A549 treated with CpdA at 1 μM for 4 hours (cell line): Measurements from ENCODE around the gene PCARE. TPM values are rescaled to one million over a fixed set of nuclear protein-coding genes. Genes with fewer than 3 reads are reported as not detected.

ENCODE experiments used
- total RNA-seq: library from RNA; stranded (reverse); fragments of 200-300 nt; extraction: Qiagen RNA extraction; gene quantifications from 5 replicates; pipeline ENCODE4 v1.2.3, GENCODE V29; 2022; ENCODE audit warnings: low read depth

PCARE gene
- total RNA-seq = not detected in 5 replicates

DNA sequence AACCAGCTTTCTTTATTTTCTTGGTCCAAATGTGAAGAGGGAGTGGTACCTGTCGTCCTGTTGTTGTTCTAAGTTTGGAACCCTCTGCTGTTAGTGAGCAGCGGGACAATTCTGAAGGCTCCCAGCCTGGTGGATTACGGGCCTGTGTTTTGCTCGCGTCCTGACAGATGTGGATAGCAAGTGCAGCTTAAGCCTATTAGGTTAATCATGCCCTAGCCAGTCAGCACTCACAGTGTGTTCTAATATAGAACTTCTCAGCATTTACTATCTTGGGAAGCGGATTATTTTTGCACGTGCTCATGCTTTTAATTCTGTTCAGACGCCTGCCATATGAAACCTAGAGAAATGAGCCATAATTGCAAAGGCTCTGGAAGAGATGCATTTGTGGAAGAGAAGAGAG lies at the start of gene PCARE:
TSS of gene PCARE (minus strand) at position 113 of the 400 bp plus-strand sequence. CDS start 262 bp downstream, outside the sequence.

DNA sequence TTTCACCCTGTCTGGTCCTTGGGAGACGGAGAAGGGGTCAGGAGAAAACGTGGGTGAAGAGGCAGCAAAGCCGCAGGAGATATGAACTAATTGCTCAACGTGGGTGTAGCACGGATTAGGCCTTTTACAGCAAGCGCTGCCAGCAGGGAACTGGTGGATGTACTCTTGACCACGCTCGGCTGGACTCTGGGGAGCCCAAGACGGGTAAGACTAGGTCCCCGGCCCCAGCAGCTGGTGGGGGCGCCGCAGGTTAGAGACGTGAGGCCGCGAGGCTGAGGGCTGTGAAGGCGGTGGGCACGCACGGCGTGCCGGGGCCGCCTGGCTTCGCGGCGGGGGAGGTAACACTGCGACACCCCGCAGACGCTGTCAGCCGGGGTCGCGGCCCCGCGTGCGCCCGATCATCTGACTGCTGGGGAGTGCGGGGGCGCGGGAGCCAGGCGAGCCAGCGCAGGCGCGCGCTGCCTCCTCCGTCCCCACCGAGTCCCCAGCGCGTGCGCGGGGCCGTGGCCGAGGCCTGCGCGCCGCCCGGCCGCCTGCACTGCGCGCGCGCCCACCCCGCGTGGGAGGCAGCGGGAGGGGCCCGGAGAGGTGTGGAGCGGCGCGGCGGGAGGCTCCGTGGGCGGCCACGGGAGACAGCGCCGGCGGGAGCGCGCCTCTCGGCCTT lies 40.8 kb upstream of the PCARE start, which contains the start of gene CLIP4:
TSS of gene CLIP4 (plus strand) at position 470 of the 664 bp plus-strand sequence. CDS start 5,974 bp downstream, outside the sequence.

Other genes starting within 250 kb of the PCARE start
- 17.1 to 18.8 TPM (median 17.5 TPM) in 5 replicates for gene TRMT61B, start 204.2 kb downstream of the PCARE start, total RNA-seq
- gene WDR43, start 179.9 kb downstream of the PCARE start, total RNA-seq = 78.7 to 102 TPM (median 80.2 TPM) in 5 replicates
- gene TOGARAM2, start 93.2 kb downstream of the PCARE start, total RNA-seq = 0.06 to 0.31 TPM (median 0.13 TPM) in 4 of 5 replicates, not detected in the other
- 24.5 to 27.4 TPM (median 26.6 TPM) in 5 replicates for gene CLIP4, start 40.9 kb upstream of the PCARE start, total RNA-seq